NCI-H1092 (cell line): ENCODE data around the gene LMCD1.

ENCODE experiments used
- DNase-seq: peaks from one replicate; lab custom pipeline; 2025; lab: John Stamatoyannopoulos, UW

The LMCD1 gene

GRCh38 chr3:8505621-8506020 lies 4.0 kb downstream of the LMCD1 start:
- DNase-seq: peak; percentile 55

- DNase-seq: no peak
Measured at GRCh38 chr3:8506571-8507061, 5.0 kb downstream of the LMCD1 start.

- DNase-seq: no peak
Measured at GRCh38 chr3:8507496-8507895, 5.9 kb downstream of the LMCD1 start.

GRCh38 chr3:8509961-8510360 lies 8.3 kb downstream of the LMCD1 start:
- DNase-seq: no peak

- no peak for DNase-seq
Measured at GRCh38 chr3:8512234-8512633, 10.6 kb downstream of the LMCD1 start.

- no peak for DNase-seq
Measured at GRCh38 chr3:8516047-8516661, 14.5 kb downstream of the LMCD1 start.

GRCh38 chr3:8516783-8517182 lies 15.2 kb downstream of the LMCD1 start:
- no peak for DNase-seq

GRCh38 chr3:8517487-8517886 lies 15.9 kb downstream of the LMCD1 start:
- DNase-seq: no peak

- no peak for DNase-seq
Measured at GRCh38 chr3:8518138-8518537, 16.5 kb downstream of the LMCD1 start.

GRCh38 chr3:8519156-8519555 lies 17.5 kb downstream of the LMCD1 start:
- DNase-seq: no peak

- DNase-seq: no peak
Measured at GRCh38 chr3:8519774-8520448, 18.3 kb downstream of the LMCD1 start.

GRCh38 chr3:8520816-8521403 lies 19.3 kb downstream of the LMCD1 start:
- DNase-seq: no peak

- no peak for DNase-seq
Measured at GRCh38 chr3:8523041-8523440, 21.4 kb downstream of the LMCD1 start.

- no peak for DNase-seq
Measured at GRCh38 chr3:8524249-8524648, 22.6 kb downstream of the LMCD1 start.

- DNase-seq: no peak
Measured at GRCh38 chr3:8524656-8525399, 23.2 kb downstream of the LMCD1 start.

- no peak for DNase-seq
Measured at GRCh38 chr3:8525893-8526292, 24.3 kb downstream of the LMCD1 start.

- no peak for DNase-seq
Measured at GRCh38 chr3:8529181-8529637, 27.6 kb downstream of the LMCD1 start.

GRCh38 chr3:8529738-8530525 lies 28.3 kb downstream of the LMCD1 start:
- DNase-seq: no peak

- DNase-seq: no peak
Measured at GRCh38 chr3:8530581-8530980, 29.0 kb downstream of the LMCD1 start.

- no peak for DNase-seq
Measured at GRCh38 chr3:8532251-8532871, 30.7 kb downstream of the LMCD1 start.
